RWPE2 (cell line): Measurements from ENCODE around the gene TBC1D23.

Experiments used
- ATAC-seq: fragments of 200-7000 bp; cut with Tn5 transposase; 3 replicates; pipeline ENCODE4 v1.9.1; 2021; ENCODE audit warnings: low read depth
- DNase-seq: peaks from one replicate; pipeline ENCODE4 v3.0.0-alpha.2; 2020; ENCODE audit warnings: low spot score
- H3K27ac ChIP-seq: fragments of 450-650 bp; 2 replicates; pipeline ENCODE4 v1.5.1; 2017; ENCODE audit warnings: mild to moderate bottlenecking; ENCODE audit not compliant: poor library complexity, severe bottlenecking
- H3K27me3 ChIP-seq: fragments of 250-450 bp; sonication (Bioruptor Pico); 2 replicates; pipeline ENCODE4 v1.5.1; 2021; ENCODE audit warnings: mild to moderate bottlenecking, moderate library complexity; ENCODE audit not compliant: insufficient read depth, poor library complexity, severe bottlenecking
- H3K36me3 ChIP-seq: fragments of 250-450 bp; sonication (Bioruptor Pico); 2 replicates; pipeline ENCODE4 v1.5.1; 2020; ENCODE audit warnings: low read depth, mild to moderate bottlenecking, moderate library complexity
- H3K4me1 ChIP-seq: fragments of 250-450 bp; sonication (Bioruptor Pico); 2 replicates; pipeline ENCODE4 v1.5.1; 2021; ENCODE audit warnings: mild to moderate bottlenecking, moderate library complexity; ENCODE audit not compliant: insufficient read depth, poor library complexity, severe bottlenecking
- H3K4me3 ChIP-seq: fragments of 250-450 bp; sonication (Bioruptor Pico); 2 replicates; pipeline ENCODE4 v1.5.1; 2021; ENCODE audit warnings: mild to moderate bottlenecking, moderate library complexity; ENCODE audit not compliant: severe bottlenecking
- H3K9me3 ChIP-seq: fragments of 250-450 bp; sonication (Bioruptor Pico); 2 replicates; pipeline ENCODE4 v1.5.1; 2021; ENCODE audit warnings: mild to moderate bottlenecking, moderate library complexity; ENCODE audit not compliant: severe bottlenecking
- CTCF ChIP-seq: fragments of 450-650 bp; IDR thresholded peaks from one replicate; pipeline ENCODE4 v1.5.1; 2017; ENCODE audit warnings: mild to moderate bottlenecking, moderate library complexity; ENCODE audit not compliant: poor library complexity, severe bottlenecking

Gene TBC1D23

DNA sequence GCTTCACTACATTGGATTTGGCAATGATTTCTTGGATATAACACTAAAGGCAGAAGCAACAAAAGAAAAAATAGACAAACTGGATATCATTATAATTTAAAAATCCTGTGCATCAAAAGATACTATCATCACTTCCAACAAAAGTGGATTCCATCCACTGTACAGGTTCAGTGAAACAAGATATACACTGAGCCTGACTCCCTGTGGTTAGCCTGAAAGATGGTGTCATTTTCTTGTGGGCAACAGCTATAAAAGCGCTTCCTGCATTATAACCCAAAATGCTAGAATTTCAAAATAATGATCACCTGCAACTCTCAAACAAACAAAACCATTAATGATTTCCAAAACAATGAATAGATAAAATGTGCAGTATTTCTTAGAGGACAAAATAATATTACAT is 39.6 kb upstream of the TBC1D23 start:
- no peak for DNase-seq
- Histone ChIP-seq H3K4me1 (no peaks in the 10 kb centered on the region), H3K9me3 (no peaks in the 10 kb centered on the region), H3K36me3 (no peaks in the 10 kb centered on the region), H3K27ac (no peak overlapping the region), H3K27me3 (no peaks in the 10 kb centered on the region), H3K4me3 (no peak overlapping the region)
- no peak for TF ChIP-seq CTCF
- no peak for ATAC-seq

GRCh38 chr3:100225193-100225592 is 35.6 kb upstream of the TBC1D23 start:
- TF ChIP-seq CTCF = no peak
- DNase-seq = no peak

DNA sequence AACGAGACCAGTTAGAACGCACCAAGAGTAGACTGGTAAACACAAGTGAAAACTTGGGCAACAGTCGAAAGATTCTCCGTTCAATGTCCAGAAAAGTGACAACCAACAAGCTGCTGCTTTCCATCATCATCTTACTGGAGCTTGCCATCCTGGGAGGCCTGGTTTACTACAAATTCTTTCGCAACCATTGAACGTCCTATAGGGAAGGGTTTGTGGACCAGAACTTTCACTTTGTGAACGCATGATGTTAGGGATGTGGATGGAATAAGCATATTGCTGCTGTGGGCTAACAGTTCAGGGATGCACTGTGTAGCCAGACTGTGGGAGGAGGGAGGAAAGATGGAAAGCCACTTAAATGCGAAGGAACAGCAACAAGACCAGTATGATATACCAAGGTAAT is 34.9 kb upstream of the TBC1D23 start:
- DNase-seq (no peak), ATAC-seq (no peak)
- Histone ChIP-seq H3K27ac (no peak overlapping the region), H3K9me3 (no peaks in the 10 kb centered on the region), H3K27me3 (no peaks in the 10 kb centered on the region), H3K4me3 (no peak overlapping the region), H3K36me3 (no peaks in the 10 kb centered on the region), H3K4me1 (no peaks in the 10 kb centered on the region)
- no peak for TF ChIP-seq CTCF

More at GRCh38 chr3:100225193-100225592, 35.6 kb upstream of the TBC1D23 start:
- H3K4me1 ChIP-seq = no peaks in the 10 kb centered on the region
- H3K27me3 ChIP-seq = no peaks in the 10 kb centered on the region
- no peak overlapping the region for H3K27ac ChIP-seq
- no peaks in the 10 kb centered on the region for H3K36me3 ChIP-seq
- no peak for ATAC-seq
- no peak overlapping the region for H3K4me3 ChIP-seq
- no peaks in the 10 kb centered on the region for H3K9me3 ChIP-seq

GRCh38 chr3:100226712-100227429 is 33.9 kb upstream of the TBC1D23 start:
- Histone ChIP-seq H3K27ac (no peak overlapping the region), H3K27me3 (no peaks in the 10 kb centered on the region), H3K4me1 (peaks cover 1% of the 10 kb centered on the region), H3K9me3 (no peaks in the 10 kb centered on the region), H3K4me3 (no peak overlapping the region), H3K36me3 (no peaks in the 10 kb centered on the region)
- ATAC-seq (no peak), DNase-seq (no peak)
- TF ChIP-seq CTCF = no peak

GRCh38 chr3:100227511-100227921 is 33.3 kb upstream of the TBC1D23 start:
- TF ChIP-seq CTCF = no peak
- Histone ChIP-seq H3K9me3 (no peaks in the 10 kb centered on the region), H3K4me1 (peaks cover 5% of the 10 kb centered on the region), H3K36me3 (no peaks in the 10 kb centered on the region), H3K27ac (no peak overlapping the region), H3K4me3 (no peak overlapping the region), H3K27me3 (no peaks in the 10 kb centered on the region)
- ATAC-seq (no peak), DNase-seq (no peak)
